HG03039 (cell line): ENCODE measurements around the gene AGAP9.
"Not testable (repeated sequence)": the region's sequence is repeated elsewhere in the genome, so short reads cannot be mapped to it uniquely, and the experiment has no call there.

Source experiments
- ATAC-seq: cut with Tn5 transposase; IDR thresholded peaks from one replicate; pipeline ENCODE4 v1.9.1; 2021; ENCODE audit warnings: mild to moderate bottlenecking, moderate library complexity; ENCODE audit not compliant: unreplicated experiment

AGAP9 gene

DNA sequence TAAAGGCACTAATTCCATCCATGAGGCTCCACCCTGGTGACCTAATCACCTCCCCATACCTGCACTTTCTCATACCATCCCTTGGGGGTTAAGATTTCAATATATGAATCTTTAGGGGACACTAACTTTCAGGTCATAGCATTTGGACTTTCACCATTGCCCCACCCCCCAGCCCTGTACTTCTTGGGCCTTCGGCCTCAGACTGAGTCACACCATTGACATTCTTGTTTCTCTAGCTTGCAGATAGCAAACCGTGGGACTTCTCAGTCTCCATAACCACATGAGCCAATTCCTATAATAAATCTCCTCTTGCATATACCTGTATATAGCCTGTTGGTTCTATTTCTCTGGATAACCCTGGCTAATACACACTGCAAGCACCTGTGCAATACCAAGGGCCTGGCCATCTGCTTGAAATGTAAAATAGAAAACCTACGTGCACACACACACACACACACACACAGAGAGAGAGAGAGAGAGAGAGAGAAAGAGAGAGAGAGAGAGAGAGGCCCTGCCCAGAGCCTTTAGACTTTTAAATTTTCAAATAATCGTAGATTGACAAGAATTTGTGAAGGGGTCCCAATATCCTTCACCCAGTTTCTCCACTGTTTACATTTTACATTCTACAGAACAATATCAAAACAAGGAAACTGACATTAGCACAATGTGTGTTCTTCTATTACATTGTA is 64.8 kb downstream of the AGAP9 start:
- no peak for ATAC-seq

DNA sequence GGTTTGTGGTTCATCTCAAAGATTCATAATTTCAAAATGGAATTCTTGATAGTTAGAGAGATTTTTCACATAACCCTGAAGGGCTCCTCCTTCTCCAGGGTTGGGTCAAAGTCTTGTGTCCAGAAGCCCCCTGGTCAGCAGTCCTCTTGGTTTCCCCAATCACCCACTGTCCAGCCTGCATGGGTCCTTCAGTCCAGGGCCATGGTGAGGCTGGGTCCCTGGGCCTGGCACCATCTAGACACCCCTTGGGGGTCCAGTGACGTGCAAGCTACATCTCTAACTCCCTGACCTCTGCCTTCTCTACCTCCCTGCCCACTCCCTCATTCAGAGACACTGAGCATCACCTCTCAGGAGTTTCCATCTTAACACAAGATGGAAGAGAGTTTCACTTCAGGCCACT is 65.6 kb downstream of the AGAP9 start:
- no peak for ATAC-seq

DNA sequence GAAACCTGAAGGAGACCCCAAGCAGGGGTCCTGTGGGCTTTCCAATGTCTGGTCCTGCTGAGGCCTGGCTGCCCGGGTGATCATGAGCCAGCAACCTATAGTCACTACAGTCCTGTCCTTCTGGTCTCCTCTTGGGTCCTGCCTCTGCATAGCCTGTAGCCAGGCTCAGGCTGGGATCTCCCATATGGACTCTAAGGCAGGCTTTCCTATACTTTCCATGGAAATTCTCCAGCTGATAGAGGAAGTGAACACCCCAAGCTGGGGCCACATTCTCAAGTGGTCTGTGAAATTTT is 66.0 kb downstream of the AGAP9 start:
- no peak for ATAC-seq

DNA sequence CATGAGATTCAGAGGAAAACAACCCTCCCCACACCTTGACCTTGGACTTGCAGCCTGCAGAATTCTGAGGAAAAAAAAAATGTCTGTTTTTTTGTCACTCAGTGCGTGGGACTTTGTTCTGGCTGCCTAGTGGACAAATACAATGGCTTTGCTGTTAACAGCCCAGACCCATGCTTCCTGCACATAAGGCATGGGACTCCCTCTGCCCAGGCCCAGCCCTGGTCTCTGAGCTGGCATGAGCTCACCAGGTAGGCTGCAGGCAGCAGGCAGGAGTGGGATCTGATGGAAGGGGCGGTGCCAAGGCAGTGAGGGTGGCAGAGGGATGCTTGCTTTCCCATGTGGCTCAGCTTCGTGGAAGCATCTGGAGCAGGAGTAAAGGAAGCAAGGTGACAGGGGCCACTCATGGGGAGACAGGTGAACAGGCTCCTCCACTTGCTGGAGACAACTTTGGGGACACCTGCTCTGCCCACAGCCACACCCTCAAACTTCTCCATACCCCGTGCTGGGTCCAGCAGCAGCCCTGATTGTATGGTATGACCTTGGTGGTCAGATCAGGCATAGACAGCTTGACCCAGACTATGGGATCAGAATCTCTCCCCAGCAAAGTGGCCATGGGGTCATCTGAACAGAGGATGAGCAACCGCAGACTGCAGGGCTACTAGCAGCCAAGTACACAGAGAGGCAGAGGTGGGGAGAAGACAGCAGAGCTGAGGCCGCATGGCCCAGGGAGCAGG is 66.5 kb downstream of the AGAP9 start:
- no peak for ATAC-seq

DNA sequence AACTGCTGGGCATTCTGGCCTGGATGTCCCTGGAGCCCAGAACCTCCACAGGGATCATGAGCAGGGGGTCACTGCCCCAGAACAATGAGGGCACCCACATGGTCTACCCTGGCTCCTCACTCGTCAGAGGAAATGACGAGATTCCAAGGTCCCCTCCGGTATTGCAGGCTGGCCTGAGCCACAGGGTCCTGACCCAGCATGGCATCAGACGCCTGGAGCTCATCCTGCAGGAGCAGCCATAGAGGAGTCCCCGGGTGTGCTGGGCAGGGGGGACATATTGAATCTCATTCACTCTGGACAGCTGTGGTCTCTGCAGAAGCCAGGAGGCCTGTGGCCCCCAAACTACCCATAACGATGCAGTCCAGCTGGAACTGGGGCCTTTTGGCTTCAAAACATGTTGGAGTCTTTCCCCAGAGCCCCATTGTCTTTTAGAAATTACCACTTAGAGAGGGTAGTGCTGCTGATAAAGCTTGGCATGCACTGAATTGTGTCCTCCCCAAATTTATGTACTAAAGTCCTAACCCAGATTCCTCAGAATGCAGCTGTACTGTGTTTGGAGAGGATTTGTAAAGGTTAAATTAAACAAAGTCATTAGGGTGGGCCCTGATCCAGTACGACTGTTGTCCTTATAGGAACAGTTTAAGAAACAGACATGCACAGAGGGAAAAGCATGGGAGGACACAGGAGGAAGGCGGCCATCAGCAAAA is 67.2 kb downstream of the AGAP9 start:
- ATAC-seq, result no peak

DNA sequence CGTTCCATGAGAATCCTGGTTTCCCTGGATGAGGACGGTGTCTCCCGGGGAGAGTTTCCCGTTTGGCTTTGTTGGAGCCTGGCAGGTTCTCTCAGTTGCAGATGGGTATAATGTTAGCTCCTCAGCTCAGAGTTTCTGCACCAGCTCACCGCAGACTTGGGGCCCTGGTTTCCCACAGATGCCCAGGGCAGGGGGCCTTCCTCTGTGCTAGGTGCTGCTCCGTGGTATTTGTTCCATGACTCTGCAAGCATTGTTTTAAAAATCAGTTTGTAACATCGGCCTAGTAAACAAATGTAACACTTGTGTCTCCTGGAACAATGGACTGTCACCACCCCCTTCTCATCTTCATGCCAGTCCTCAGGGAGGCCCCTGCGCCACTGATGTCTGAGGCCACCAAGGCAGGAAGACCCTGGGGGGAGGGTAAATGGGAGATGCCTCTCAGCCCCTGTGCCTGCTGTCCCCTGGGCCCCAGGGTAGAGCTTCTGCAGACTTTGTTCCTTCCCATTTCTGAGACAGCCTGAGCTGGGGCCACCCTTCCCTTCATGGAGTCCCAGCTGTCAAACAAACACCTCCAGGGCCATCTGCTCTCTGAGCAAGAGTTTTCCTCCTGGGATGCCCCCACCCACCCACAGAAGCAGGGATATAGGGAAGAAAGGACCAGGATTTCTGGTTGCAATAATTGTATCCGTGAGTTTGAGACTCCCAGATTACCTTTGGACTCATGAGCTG is 67.9 kb downstream of the AGAP9 start:
- not testable (repeated sequence) for ATAC-seq

DNA sequence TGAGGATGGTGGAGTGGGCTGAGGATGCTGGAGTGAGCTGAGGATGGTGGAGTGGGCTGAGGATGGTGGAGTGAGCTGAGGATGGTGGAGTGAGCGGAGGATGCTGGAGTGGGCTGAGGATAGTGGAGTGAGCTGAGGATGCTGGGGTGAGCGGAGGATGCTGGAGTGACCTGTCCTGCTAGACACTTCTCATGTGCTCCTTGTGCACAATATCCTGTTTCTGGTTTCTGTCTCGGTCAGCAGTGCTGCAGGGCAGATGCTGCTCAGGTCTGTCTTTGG is 68.7 kb downstream of the AGAP9 start:
- no peak for ATAC-seq

DNA sequence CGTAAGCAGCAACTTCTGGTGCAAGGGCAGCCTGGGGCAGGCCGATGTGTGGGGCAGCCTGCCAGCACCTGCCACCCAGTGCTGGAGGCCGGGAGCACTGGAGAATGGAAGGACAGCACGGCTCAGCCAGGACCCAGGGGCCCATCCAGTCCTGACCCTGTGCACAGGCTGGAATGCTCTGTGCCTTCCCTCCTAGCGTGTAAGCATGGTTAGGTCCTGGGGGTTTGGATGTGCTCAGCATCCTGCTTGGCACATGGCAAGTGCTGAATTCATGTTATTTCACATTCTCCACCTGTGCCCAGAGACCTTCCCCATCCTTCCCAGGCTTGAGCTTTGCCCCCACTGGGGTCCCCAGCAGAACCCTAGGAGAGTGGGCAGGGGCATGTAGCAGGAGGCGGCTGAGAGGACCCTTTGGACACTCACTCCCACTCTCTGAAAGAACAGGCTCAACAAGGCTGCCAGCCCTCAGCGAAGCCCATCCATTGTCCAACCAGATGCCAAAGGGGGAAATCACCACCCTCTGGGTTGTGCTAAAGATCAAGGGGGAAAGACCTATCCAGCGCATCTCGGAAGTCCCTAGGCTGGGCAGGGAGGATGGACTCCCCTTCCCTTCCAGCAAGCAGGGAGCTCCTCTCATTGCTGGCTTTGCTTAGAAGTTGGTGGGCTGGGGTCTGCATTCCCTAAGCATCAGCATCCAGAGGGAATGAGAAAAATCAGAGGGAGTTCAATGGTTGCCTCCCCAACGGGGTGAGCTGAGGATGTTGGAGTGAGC is 69.2 kb downstream of the AGAP9 start:
- no peak for ATAC-seq

DNA sequence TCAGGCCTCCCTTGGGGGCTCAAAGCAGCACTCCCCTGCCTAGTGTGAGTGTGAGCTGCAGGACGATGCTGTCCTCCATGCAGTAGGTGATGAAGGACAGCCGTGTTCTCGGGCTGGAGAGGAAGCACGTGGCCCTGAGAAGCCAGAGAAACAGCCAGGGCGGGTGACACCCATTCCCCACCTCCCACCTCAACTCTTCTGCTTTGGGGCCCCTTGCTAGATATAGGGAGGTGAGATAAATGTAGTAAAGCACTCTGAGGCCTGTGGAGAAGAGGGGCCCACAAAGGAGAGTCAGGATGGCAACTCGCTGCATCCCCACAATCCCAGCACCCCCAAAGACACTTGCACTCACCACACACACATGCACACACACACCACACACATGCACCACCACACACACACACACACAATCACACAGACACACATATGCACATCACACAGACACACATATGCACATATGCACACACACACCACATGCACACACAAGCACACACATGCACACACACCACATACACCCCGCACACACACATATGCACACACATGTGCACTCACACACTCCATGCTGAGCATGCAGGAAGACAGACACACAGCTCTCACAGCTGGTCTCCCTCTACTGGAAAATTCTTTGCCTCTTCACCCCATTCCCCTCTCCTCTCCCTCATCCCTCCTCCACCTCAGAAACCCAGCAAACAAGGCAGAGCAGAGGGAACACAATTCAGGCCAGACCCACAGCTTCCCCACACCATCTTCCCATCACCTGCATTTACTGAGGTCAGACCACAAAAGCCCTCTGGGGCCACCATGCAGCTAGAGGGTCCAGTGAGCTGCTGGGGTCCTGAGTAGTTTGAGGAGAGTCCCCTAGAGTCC is 70.1 kb downstream of the AGAP9 start:
- ATAC-seq, result no peak

DNA sequence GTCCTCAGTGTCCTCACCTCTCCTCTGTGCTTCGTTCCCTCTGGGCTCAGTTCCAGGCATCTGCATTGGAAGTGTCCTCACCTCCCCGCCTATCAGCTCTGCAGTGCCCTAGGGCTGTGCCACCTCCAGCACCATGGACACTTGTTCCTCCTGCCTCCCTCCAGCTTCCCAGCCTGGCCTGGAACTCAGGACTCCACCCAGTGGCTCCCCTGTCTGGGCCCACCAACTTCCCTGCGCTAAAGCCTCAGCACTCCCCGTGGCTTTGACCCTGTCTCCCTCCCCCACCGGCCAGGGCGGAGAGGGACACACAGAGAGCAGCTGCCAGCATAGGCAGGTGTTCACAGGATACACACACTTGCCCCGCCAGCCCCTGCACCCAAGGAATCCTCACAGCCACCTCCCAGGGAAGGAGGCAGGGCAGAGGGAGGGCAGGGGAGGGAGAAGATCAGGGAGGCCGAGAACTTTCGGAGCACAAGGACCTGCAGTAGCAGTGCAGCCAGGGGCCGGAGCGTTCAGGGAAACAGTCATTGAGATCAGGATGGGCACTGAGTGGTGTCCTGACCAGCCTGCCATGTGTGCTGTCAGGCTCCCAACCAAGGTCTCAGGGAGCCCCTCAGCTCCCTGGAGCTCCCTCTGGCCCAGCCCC is 70.8 kb downstream of the AGAP9 start:
- no peak for ATAC-seq

DNA sequence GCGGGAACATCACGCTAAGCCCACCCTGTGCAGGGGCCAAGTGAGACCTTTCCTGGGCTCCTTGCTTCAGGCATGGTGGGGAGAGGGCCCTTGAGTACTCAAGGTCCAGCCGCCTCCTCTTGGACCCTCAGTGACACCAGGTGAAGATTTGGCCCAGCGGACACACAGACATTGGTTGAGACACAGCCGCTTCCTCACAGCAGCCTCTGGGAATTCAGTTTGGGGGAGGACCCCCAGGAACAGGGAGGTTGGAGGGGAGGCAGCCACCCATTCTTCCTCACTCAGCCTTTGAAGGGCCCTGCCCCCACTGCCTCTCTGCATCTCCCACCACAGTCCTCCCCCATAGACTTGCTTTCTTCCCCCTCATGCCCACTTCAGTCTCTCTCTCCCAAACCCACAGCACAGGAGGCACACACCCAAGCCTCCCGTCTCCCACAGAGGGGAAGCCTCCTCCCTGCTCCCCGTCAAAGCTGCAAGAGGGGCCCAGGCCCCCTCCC is 71.4 kb downstream of the AGAP9 start:
- no peak for ATAC-seq
